Stimulated activated CD4-positive, alpha-beta T cell treated with anti-CD3 and anti-CD28 coated beads, Interleukin-4, amount 100 ng/mL, for 48 hours (primary cell): Measurements from ENCODE around the gene LSM10.

Experiments used
- DNase-seq, 2 donors: peaks; one replicate each; pipeline ENCODE4 v3.0.0-alpha.2; 2020; ENCODE audit warnings: low read depth in 2 of 2

The LSM10 gene

GRCh38 chr1:36351227-36351977, 46.3 kb downstream of the LSM10 start:
- DNase-seq: no peak

- peak in 1 of 2 donors; percentile 16 for DNase-seq
These were observed 47.0 kb downstream of the LSM10 start for GRCh38 chr1:36350659-36351226.

- DNase-seq: no peak
These were observed 47.9 kb downstream of the LSM10 start for GRCh38 chr1:36349839-36350238.

DNA sequence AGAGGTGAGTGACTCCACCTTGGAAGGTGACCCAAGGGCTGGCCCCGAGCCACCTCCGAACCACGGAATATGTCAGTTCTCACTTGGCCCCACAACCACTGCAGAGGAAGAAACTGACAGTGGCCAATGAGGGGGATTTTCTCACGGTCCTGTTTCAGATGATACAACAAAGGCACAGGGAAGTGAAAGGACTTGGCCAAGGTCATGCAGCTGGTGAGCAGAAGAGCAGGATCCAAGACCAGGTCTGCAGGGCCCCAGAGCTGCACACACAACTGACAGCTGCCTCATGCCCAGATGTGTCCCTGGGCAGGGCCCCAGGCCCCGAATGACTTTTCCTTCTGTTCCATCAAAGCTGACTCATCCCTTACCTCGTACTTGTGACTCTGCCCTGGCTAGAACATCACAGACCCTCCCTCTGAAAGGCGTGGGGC, 48.5 kb downstream of the LSM10 start:
- DNase-seq: no peak

- no peak for DNase-seq
These were observed 50.9 kb downstream of the LSM10 start for GRCh38 chr1:36346741-36347370.

DNA sequence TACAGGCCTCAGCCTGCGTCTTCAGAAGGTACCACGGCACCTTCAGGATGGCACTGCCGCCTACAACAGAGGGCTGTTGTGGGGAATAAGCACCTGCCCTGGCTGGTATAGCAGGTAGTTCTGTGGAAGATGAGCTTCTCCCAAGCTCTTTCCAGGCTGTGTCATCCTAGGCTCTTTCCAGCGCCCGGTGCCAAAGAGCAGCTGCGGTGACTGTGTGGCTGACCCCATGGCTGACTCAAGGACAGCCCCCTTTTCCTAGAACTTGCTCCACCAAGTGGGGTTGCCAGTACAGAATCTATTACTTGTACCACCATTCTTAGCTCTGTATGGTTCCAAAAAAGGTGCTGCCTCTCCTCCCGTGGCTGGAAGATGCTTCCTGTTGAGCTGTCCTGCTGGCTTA, 52.4 kb downstream of the LSM10 start:
- no peak for DNase-seq

GRCh38 chr1:36344395-36344680, 53.4 kb downstream of the LSM10 start:
- DNase-seq: no peak

GRCh38 chr1:36343651-36344394, 53.9 kb downstream of the LSM10 start:
- no peak for DNase-seq
